ENCODE results near the gene TUBGCP3.

Gene TUBGCP3

GRCh38 chr13:112617754-112618375, 29.9 kb upstream of the TUBGCP3 start:
- no peak for DNase-seq (ENCODE audit: low read depth in 3 of 3)

GRCh38 chr13:112616586-112617362, 28.8 kb upstream of the TUBGCP3 start:
- no peak for DNase-seq (ENCODE audit: low read depth in 3 of 3)

GRCh38 chr13:112615391-112615790, 27.4 kb upstream of the TUBGCP3 start:
- no peak for DNase-seq (ENCODE audit: low read depth in 3 of 3)

DNA sequence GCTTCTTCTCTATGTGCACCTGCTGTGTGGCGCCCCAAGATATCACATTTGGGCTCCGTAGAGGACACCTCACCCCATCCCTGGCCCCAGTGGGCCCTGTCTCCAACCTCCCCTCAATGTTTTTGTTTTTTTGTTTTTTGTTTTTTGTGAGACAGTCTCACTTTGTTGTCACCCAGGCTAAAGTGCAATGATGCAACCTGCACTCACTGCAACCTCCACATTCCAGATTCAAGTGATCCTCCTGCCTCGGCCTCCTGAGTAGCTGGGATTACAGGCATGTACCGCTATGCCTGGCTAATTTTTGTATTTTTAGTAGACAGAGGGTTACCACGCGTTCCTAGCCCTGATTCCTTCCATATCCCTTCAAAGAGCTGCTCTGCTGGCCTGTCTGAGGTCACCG, 26.9 kb upstream of the TUBGCP3 start:
- DNase-seq (ENCODE audit: low read depth in 3 of 3): no peak

DNA sequence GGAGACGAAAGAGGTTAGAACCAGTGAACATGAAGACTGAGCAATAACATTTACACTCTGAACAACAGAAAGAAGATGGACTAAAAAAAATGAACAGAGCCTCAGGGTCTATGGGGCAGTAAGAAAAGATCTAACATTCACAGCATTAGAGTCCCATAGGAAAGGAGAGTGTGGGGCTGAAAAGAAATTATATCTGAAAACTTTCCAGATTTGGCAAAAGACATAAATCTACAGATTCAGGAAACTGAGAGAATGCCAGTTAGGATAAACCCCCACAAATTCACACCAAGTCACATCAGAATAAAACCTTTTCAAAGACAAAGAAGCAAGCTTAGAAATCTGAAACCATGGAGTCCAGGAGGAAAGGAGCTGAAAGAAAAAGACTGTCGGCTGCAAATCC, 20.3 kb upstream of the TUBGCP3 start:
- DNase-seq (ENCODE audit: low read depth in 3 of 3): no peak

DNA sequence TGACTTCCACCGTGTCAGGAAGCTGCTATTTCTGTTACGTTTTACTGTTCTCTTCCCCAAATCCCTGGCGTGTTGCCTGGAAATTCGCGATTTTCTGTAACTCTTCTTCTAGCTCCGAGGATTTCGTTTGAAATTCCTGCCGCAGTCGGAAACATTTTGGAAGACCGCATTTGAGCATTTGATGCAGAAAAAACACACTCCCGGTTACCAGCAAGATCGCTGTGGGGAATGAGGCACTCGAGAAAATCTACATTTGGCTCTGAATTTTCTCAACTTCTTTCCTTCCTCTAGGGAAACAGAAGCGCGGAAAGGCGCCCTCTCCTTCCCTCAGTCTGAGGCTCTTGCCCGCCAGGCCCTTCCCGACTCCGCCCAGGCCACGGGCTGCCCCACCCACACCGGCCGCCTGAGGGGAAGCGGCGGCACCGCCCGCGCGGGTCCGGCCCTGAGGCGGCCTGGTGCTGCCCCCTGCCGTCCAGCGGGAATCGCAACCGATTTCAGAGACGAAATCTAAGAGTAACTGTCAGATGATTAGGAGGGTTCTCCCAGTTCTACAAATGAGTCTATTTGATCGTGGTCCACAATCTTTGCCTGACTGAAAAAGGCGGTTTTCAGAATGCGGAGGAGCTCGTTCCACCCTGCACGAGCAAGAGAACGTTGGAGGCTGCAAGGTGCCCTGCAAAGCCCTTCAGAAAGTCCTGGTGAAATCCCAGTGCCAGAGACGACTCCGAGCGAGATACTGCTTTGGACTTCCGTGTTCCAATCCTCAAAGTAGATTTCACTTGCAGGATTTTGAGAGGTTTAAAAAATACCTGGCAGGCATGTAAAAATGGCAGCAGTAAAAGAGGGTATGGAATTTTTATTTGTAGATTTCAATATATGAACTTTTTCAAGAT, 18.4 kb upstream of the TUBGCP3 start:
- peak; percentile 80 to 90 (median 87) for DNase-seq (ENCODE audit: low read depth in 3 of 3)

GRCh38 chr13:112605531-112605990, 17.6 kb upstream of the TUBGCP3 start:
- DNase-seq (ENCODE audit: low read depth in 3 of 3): no peak

GRCh38 chr13:112603641-112604225, 15.8 kb upstream of the TUBGCP3 start:
- no peak for DNase-seq (ENCODE audit: low read depth in 3 of 3)

DNA sequence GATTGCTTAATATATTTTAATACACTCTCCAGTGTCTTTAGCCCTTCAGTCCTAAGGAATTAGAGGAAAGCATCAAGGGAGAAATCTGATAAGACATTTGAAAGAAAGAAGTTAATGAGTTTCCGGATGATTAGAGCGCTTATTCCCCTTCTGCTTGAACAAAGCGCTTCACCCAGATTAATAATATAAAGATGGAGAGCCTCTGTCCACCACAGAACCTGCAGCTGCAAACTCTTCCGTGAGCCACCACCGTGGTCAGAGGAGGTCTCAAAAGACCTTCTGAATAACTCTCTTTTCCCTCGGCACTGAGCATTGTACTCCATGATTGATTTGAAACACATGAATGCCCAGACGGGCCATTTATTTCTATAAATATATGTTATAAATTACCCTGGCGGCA, 14.2 kb upstream of the TUBGCP3 start:
- no peak for DNase-seq (ENCODE audit: low read depth in 3 of 3)

GRCh38 chr13:112601371-112601770, 13.4 kb upstream of the TUBGCP3 start:
- no peak for DNase-seq (ENCODE audit: low read depth in 3 of 3)

DNA sequence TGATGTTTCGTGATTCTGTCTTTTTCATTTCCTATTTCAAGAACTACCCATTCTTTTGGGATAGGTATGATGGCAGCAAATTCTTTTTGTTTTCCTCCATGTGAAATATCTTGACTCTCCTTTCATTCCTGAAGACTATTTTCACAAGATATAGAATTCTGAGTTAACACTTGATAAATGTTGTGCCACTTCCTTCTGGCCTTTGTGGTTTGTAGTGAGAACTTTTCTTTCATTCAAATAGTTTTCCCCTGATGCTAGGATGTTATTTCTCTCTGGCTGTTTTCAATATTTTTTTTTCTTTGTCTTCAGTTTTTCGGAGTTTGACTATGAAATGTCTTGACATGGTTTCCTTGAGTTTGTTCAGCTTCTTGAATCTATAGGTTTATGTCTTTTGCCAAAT, 8.3 kb upstream of the TUBGCP3 start:
- no peak for DNase-seq (ENCODE audit: low read depth in 3 of 3)

DNA sequence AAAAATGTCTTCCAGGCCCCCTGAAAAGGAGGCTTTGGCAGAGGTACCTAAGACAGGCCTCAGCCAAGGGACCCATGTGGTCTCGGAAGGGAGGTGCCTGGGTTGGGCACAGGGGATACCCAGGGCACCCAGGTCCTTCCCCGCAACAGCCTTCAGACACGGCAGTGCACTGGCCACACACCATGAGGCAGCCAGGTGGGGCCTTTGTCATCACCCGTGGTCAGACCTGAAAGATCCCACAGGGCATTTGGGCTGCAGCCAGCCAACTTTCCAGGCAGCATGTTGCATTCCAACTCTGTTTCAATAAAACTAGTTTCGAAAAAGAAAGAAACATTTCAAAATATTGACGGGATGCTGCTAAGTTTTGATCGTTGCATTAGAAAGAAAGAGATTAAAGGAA, 4.7 kb upstream of the TUBGCP3 start:
- DNase-seq (ENCODE audit: low read depth in 3 of 3): no peak

DNA sequence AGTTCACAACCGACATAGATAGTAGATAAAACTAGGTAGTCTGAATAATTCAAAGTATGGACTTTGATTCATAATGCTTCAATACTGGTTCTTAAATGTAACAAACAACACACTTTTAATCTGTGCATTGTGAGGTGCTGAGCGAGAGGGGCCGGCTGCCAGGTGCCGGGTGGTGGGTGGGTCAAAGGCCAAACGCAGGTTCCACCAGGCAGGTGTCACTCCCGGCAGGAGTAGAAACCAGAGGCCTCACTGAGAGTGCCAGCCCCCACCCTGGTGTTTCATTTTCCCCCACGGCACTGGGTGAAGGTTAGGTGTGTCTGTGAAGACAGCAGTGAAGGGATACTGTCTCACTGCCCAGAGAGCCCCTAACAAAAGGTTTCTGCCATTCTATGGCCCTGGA, 4.2 kb upstream of the TUBGCP3 start:
- DNase-seq (ENCODE audit: low read depth in 3 of 3): no peak

DNA sequence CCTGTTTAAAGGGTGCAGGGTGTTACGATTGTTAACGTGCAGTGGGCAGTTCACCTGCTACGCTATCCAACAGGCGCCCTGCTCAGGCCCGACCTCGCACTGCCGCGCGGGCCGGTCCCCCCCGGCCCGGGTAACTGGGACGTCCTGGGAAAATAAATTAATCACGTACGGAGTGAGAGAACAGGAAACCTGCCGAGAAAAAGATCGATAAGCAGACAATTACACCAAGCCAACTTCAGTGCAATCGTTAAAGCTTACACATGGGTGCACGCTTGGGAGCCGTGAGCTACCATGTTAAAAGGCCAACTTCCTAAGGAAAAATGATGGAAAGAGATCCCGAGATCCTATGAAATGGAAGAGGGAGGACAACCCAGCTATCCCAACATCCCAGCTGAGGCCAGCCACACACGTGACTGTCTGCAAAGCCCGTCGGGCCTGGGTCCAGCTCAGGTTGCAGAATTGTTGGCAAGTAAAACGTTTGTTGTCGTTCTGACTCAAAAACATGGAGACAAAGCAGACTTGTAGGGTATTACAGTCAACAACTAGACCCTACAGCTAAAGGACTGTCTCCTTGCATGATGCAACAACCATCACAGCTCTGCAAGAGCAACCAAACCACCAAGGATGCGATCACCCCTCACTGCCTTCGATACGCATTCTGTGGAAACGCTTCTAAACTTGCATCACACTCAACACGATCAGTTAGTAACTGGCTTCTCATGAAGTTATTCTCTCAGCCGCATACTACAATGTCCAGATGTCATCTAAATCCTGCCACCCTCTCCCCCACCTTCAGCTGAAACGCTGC, 741 bp upstream of the TUBGCP3 start:
- DNase-seq (ENCODE audit: low read depth in 3 of 3): no peak

DNA sequence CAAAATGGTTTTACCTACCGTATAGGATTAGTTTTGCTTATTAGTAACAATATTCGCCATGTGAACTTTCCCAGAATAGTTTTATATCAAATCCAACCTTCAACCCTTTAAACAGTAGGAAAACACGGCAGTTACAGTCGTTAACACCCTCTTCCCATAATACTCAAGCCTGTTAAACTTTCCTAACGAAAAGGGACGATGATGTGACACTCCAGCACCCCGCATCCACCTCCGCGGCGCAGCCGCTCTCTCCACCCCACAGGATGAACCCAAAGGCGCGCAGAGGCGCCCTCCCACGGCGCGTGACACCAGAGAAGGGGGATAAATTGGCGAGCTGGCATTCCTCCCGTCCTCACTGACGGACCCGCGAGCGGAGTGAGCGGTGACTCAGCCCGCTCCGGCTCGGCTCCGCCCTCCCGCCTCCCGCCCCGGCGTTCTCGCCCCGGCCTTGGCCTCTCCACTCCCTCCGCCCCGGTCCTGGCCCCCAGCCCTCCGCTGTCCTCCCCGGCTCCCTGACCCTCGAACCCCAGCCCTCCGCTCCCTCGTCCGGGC, 665 bp downstream of the TUBGCP3 start:
- peak; percentile 53 to 70 (median 54) for DNase-seq (ENCODE audit: low read depth in 3 of 3)

DNA sequence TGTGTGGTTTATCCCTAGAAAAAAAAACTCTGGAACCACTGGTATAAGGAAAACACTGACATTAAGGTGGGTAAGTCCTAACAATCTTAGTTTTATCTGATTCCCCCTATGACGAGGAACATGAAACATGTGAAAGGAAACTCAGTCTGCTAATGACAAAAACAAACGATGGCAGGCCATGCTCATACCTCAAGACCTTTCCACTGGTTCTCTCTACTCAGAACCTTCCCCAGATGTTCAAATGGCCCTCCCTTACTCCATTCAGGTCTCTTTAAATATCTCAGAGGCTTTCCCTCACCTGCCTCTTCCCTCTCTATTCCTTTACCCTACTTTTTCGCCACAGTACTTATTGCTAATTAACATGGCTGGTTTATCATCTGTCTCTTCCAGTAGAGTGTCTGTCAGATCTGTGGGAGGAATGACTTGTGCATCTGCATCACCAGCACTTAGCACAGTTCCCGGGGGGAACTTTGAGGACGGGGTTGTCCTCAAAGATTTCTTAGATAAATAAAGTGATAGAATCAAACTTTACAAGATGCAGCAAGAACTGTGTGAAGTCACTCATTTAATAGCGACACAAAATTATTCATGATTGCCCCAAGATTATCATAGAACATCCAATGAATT, 1.5 kb downstream of the TUBGCP3 start:
- no peak for DNase-seq (ENCODE audit: low read depth in 3 of 3)

DNA sequence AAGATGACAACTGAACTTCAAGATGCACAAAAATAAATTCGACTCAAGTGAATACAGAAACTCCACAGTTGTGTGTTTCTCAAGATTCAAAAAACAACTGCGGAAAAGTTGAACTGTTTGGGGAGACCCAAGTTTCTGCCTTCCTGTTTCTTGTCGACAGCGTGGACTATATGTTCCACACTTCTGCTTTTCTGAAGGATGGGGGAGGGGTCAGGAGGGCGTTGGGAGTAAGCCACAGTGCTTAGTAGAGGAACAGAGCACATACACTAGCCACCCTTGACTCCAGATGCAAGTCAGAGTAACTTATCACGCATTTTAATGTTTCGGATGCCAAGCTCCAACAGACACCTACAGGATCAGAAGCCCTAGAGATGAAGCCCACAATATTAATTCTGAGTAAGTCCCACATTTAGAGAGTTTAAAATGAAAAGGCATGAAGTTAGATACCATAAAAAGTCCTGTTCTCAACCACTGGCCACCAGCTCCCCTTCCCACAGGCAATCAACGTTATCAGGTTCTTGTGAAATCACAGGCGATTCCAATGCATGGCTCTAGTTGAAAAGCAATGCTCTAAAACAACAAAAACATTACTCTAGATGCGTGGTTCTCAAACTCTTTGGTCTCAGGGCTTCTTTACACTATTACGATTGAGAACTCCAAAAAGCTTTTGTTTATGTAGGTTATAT, 4.2 kb downstream of the TUBGCP3 start:
- no peak for DNase-seq (ENCODE audit: low read depth in 3 of 3)

- no peak for DNase-seq (ENCODE audit: low read depth in 3 of 3)
These were observed 5.7 kb downstream of the TUBGCP3 start for GRCh38 chr13:112582263-112582662.

DNA sequence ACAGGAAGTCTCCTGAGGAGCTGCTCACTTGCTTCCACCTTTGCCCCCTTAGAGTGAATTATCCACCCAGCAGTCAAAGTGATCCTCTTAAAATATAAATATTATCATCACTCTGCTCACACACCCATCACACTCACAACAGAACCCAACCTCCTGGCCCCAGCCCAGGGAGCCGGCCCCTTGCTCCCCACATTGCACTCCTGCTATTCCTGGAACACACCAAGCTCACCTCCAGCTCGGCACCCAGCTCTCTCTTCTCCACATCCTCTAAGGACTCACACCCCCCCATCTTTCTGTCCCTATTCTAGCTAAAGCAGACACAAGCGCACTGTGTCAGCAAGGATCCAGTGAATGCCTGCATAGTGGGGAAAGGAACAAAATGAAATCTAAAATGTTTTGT, 7.0 kb downstream of the TUBGCP3 start:
- DNase-seq (ENCODE audit: low read depth in 3 of 3): no peak

GRCh38 chr13:112580211-112580610, 7.7 kb downstream of the TUBGCP3 start:
- no peak for DNase-seq (ENCODE audit: low read depth in 3 of 3)
